Calu3 (cell line): ENCODE data around the gene PLXNA4. TPM values are rescaled to one million over a fixed set of nuclear protein-coding genes. Genes with fewer than 3 reads are reported as not detected.

Experiments used
- BruUV-seq: library from RNA; stranded (reverse); fragments of 400-500 nt; replicated peaks from 2 replicates; lab custom pipeline; 2021; lab: Mats Ljungman, UMichigan
- CTCF ChIA-PET: fragments of 300-600 bp; sonication (Branson Sonifier 250); formaldehyde crosslinking; loops from one replicate; lab custom pipeline; 2022; ENCODE audit warnings: antibody characterized with exemption; lab: Charles Lee
- DNase-seq: peaks from one replicate; pipeline ENCODE4 v3.0.0; 2022
- H3K27ac Mint-ChIP-seq: one replicate; pipeline ENCODE4 v1.8.0; 2022; ENCODE audit warnings: mixed read lengths; ENCODE audit not compliant: unreplicated experiment
- H3K27me3 Mint-ChIP-seq: one replicate; pipeline ENCODE4 v1.8.0; 2022; ENCODE audit warnings: mixed read lengths; ENCODE audit not compliant: unreplicated experiment
- H3K36me3 Mint-ChIP-seq: one replicate; pipeline ENCODE4 v1.8.0; 2022; ENCODE audit warnings: mild to moderate bottlenecking, moderate library complexity, mixed read lengths; ENCODE audit not compliant: insufficient read depth, unreplicated experiment
- H3K4me1 Mint-ChIP-seq: one replicate; pipeline ENCODE4 v1.8.0; 2022; ENCODE audit warnings: mild to moderate bottlenecking, low read depth, mixed read lengths; ENCODE audit not compliant: unreplicated experiment
- H3K4me3 Mint-ChIP-seq: one replicate; pipeline ENCODE4 v1.8.0; 2022; ENCODE audit warnings: mild to moderate bottlenecking, low read depth, moderate library complexity, mixed read lengths; ENCODE audit not compliant: unreplicated experiment
- H3K9me3 Mint-ChIP-seq: one replicate; pipeline ENCODE4 v1.8.0; 2022; ENCODE audit warnings: low read depth, mixed read lengths; ENCODE audit not compliant: unreplicated experiment
- intact Hi-C: fragments of 100-400 bp; cut with micrococcal nuclease; formaldehyde crosslinking; loops from one replicate; pipeline ENCODE4 v1.10.0; 2022; ENCODE audit not compliant: unreplicated experiment
- total RNA-seq: library from RNA; stranded (reverse); gene quantifications from 2 replicates; pipeline ENCODE4 v1.2.3, GENCODE V29; 2022
- TF ChIP-seq, protein P1 (sequence below): fragments of 200-600 bp; IDR thresholded peaks from one replicate; pipeline ENCODE4 v1.8.0; 2022; ENCODE audit warnings: antibody characterized with exemption; ENCODE audit not compliant: unreplicated experiment

PLXNA4 gene
- total RNA-seq, 1 experiment from 2014 or later: not detected

DNA sequence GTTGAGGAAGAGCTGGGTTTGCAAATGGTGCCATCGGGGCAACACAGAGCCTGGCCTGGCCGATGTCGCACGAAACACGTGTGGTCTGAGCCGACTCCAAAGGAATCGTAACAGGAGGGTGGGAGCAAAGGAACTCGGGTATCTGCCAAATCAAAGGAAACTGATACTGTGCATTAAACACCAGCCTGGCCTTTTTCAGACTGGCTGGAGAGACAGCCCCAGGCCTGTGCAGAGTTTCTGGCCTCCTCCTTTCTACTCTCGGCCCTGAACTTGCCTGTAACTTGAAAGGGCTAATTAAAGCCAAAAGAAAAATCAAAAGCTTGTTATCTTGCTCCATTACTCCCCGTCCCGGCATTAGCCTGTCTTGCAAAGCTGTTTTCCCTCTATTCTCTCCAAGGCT is 71.4 kb downstream of the PLXNA4 start:
- no peak for DNase-seq
- CTCF ChIA-PET: no interaction called here
- Mint-ChIP-seq H3K9me3 (no peaks in the 10 kb centered on the region), H3K4me3 (no peak overlapping the region), H3K36me3 (no peaks in the 10 kb centered on the region), H3K27ac (no peak overlapping the region), H3K27me3 (peaks cover 72% of the 10 kb centered on the region), H3K4me1 (no peaks in the 10 kb centered on the region)
- no TSS peak for BruUV-seq
- TF ChIP-seq, protein P1, sequence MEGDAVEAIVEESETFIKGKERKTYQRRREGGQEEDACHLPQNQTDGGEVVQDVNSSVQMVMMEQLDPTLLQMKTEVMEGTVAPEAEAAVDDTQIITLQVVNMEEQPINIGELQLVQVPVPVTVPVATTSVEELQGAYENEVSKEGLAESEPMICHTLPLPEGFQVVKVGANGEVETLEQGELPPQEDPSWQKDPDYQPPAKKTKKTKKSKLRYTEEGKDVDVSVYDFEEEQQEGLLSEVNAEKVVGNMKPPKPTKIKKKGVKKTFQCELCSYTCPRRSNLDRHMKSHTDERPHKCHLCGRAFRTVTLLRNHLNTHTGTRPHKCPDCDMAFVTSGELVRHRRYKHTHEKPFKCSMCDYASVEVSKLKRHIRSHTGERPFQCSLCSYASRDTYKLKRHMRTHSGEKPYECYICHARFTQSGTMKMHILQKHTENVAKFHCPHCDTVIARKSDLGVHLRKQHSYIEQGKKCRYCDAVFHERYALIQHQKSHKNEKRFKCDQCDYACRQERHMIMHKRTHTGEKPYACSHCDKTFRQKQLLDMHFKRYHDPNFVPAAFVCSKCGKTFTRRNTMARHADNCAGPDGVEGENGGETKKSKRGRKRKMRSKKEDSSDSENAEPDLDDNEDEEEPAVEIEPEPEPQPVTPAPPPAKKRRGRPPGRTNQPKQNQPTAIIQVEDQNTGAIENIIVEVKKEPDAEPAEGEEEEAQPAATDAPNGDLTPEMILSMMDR: no peak
- intact Hi-C loops: no loop called here

DNA sequence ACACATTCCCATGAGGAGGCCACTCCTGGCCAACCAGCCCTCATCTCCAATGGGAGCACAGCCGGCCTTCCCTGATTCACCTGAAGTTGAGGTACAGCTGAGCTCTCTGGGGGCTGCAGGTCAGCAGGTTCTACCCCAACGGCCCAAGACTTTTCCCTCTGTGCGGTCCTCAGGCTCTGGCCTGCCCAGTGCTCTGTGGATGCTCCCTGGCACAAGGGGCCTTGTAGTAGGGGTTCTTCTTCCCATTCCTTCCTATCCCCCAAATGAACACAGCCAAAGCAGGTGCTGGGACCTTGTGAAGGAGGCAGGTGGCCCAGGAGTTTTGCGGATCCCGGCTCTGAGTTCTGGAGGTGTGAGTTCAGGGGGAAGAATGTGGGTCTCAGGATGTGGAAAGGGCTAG is 72.2 kb downstream of the PLXNA4 start:
- Mint-ChIP-seq H3K4me3 (no peak overlapping the region), H3K4me1 (no peaks in the 10 kb centered on the region), H3K36me3 (no peaks in the 10 kb centered on the region), H3K27me3 (peaks cover 68% of the 10 kb centered on the region), H3K27ac (no peak overlapping the region), H3K9me3 (no peaks in the 10 kb centered on the region)
- DNase-seq: no peak
- intact Hi-C loops: no loop called here
- TF ChIP-seq, protein P1: no peak
- no TSS peak for BruUV-seq
- CTCF ChIA-PET: no interaction called here

DNA sequence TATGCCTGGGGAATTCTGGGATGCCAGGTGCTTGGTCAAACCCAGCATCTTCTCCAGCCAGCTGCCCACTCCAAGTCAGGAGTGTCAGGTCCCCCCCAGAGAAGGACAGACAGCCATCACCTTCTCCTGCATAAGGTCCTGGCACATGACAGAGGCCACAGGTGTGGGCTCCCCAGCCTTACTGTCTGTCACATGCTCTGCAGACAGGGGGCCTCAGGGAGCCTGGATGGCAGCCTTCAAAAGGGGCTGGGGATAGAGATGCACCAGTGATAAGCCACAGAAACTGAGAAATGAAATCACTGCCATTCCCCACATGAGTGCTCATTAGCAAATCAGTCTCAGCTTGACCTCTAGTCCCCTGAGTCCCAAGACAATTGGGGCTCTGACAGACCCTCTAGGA is 72.9 kb downstream of the PLXNA4 start:
- Mint-ChIP-seq H3K4me1 (no peaks in the 10 kb centered on the region), H3K9me3 (no peaks in the 10 kb centered on the region), H3K36me3 (no peaks in the 10 kb centered on the region), H3K27ac (no peak overlapping the region), H3K27me3 (peaks cover 71% of the 10 kb centered on the region), H3K4me3 (no peak overlapping the region)
- intact Hi-C loops: no loop called here
- TF ChIP-seq, protein P1: no peak
- no TSS peak for BruUV-seq
- CTCF ChIA-PET: no interaction called here
- DNase-seq: no peak

DNA sequence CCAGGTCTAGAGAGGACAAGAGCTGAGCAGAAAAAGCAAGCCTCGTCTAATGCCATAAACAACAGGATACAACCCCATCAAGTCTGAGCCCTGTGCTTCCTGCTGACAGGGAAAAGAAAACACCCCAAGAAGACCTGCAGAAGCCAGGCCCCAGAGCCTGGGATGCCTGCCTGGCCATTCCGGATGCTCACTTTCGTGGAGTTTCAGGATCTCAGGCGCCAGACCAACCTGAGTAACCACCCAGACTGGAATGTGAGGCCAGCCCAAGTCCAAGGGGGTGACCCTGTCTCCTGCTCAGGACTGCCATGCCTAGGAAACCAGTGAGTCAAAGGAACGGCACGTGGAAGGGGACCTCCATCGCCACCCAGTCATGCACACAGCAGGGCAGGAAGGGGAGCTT is 74.3 kb downstream of the PLXNA4 start:
- no TSS peak for BruUV-seq
- TF ChIP-seq, protein P1: no peak
- DNase-seq: no peak
- Mint-ChIP-seq H3K27ac (no peak overlapping the region), H3K36me3 (no peaks in the 10 kb centered on the region), H3K27me3 (peaks cover 77% of the 10 kb centered on the region), H3K4me3 (no peak overlapping the region), H3K9me3 (no peaks in the 10 kb centered on the region), H3K4me1 (no peaks in the 10 kb centered on the region)
- intact Hi-C loops: no loop called here
- CTCF ChIA-PET: no interaction called here
